Dendritic cell treated with granulocyte-macrophage colony-stimulating factor and Interleukin-4, amounts not matched to agents 40 ng/mL and 50 ng/mL, for 4 days (primary cell): Measurements from ENCODE around the gene ALDOC.

Experiments used
- H3K27ac Mint-ChIP-seq: one replicate; pipeline ENCODE4 v1.8.0; 2022; ENCODE audit warnings: mild to moderate bottlenecking, mixed read lengths
- H3K27me3 Mint-ChIP-seq: one replicate; pipeline ENCODE4 v1.8.0; 2022; ENCODE audit warnings: mild to moderate bottlenecking, mixed read lengths
- H3K36me3 Mint-ChIP-seq: one replicate; pipeline ENCODE4 v1.8.0; 2022; ENCODE audit warnings: low read depth, mixed read lengths
- H3K4me1 Mint-ChIP-seq: one replicate; pipeline ENCODE4 v1.8.0; 2022; ENCODE audit warnings: low read depth, mixed read lengths
- H3K4me3 Mint-ChIP-seq: one replicate; pipeline ENCODE4 v1.8.0; 2022; ENCODE audit warnings: mild to moderate bottlenecking, moderate library complexity, mixed read lengths
- H3K9me3 Mint-ChIP-seq: one replicate; pipeline ENCODE4 v1.8.0; 2022; ENCODE audit warnings: mixed read lengths
- intact Hi-C: fragments of 100-400 bp; cut with micrococcal nuclease; formaldehyde crosslinking; loops from one replicate; pipeline ENCODE4 v1.15.0; 2022

The ALDOC gene

GRCh38 chr17:28527181-28527681, 49.5 kb downstream of the ALDOC start:
- intact Hi-C loops: no loop called here
- Mint-ChIP-seq H3K4me3 (no peak overlapping the region), H3K36me3 (no peaks in the 10 kb centered on the region), H3K27me3 (peaks cover 12% of the 10 kb centered on the region), H3K27ac (peak overlapping the region; percentile 26), H3K9me3 (no peaks in the 10 kb centered on the region), H3K4me1 (peaks cover 13% of the 10 kb centered on the region)

GRCh38 chr17:28526381-28526780, 50.3 kb downstream of the ALDOC start:
- peaks cover 13% of the 10 kb centered on the region for H3K4me1 Mint-ChIP-seq
- no peak overlapping the region for H3K27ac Mint-ChIP-seq
- peaks cover 8% of the 10 kb centered on the region for H3K27me3 Mint-ChIP-seq
- intact Hi-C loops: no loop called here
- no peaks in the 10 kb centered on the region for H3K9me3 Mint-ChIP-seq
- H3K36me3 Mint-ChIP-seq: no peaks in the 10 kb centered on the region
- H3K4me3 Mint-ChIP-seq: no peak overlapping the region

- Mint-ChIP-seq H3K9me3 (no peaks in the 10 kb centered on the region), H3K4me1 (peaks cover 13% of the 10 kb centered on the region), H3K36me3 (no peaks in the 10 kb centered on the region), H3K27me3 (peaks cover 3% of the 10 kb centered on the region), H3K4me3 (no peak overlapping the region), H3K27ac (no peak overlapping the region)
- intact Hi-C loops: no loop called here
Measured at GRCh38 chr17:28524476-28525424, 51.9 kb downstream of the ALDOC start.

- H3K27ac Mint-ChIP-seq: no peak overlapping the region
- intact Hi-C loops: no loop called here
- no peaks in the 10 kb centered on the region for H3K36me3 Mint-ChIP-seq
- no peak overlapping the region for H3K4me3 Mint-ChIP-seq
- H3K27me3 Mint-ChIP-seq: peaks cover 9% of the 10 kb centered on the region
- H3K4me1 Mint-ChIP-seq: peaks cover 21% of the 10 kb centered on the region
- no peaks in the 10 kb centered on the region for H3K9me3 Mint-ChIP-seq
Measured at GRCh38 chr17:28523876-28524275, 52.8 kb downstream of the ALDOC start.

- Mint-ChIP-seq H3K9me3 (no peaks in the 10 kb centered on the region), H3K27me3 (peaks cover 13% of the 10 kb centered on the region), H3K4me3 (no peak overlapping the region), H3K36me3 (no peaks in the 10 kb centered on the region), H3K27ac (no peak overlapping the region), H3K4me1 (peaks cover 28% of the 10 kb centered on the region)
- intact Hi-C loops: no loop called here
Measured at GRCh38 chr17:28523186-28523585, 53.5 kb downstream of the ALDOC start.
